ENCODE data around the gene VPS29. TPM values are rescaled to one million over a fixed set of nuclear protein-coding genes. Genes with fewer than 3 reads are reported as not detected.
"Not testable (repeated sequence)": the region's sequence is repeated elsewhere in the genome, so short reads cannot be mapped to it uniquely, and the experiment has no call there.

The VPS29 gene
- total RNA-seq, 1 donor = 93.7 TPM

- DNase-seq (ENCODE audit: low read depth) = no peak
- H3K4me3 ChIP-seq (ENCODE audit: low read depth, low read length) = peak overlapping the region; percentile 84
- TF ChIP-seq, protein P1, sequence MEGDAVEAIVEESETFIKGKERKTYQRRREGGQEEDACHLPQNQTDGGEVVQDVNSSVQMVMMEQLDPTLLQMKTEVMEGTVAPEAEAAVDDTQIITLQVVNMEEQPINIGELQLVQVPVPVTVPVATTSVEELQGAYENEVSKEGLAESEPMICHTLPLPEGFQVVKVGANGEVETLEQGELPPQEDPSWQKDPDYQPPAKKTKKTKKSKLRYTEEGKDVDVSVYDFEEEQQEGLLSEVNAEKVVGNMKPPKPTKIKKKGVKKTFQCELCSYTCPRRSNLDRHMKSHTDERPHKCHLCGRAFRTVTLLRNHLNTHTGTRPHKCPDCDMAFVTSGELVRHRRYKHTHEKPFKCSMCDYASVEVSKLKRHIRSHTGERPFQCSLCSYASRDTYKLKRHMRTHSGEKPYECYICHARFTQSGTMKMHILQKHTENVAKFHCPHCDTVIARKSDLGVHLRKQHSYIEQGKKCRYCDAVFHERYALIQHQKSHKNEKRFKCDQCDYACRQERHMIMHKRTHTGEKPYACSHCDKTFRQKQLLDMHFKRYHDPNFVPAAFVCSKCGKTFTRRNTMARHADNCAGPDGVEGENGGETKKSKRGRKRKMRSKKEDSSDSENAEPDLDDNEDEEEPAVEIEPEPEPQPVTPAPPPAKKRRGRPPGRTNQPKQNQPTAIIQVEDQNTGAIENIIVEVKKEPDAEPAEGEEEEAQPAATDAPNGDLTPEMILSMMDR (IDR thresholded peaks at IDR 0.05; ENCODE audit: insufficient read depth, low read depth, low read length) = no peak
These were observed 34.1 kb downstream of the VPS29 start for GRCh38 chr12:110467847-110468213.

DNA sequence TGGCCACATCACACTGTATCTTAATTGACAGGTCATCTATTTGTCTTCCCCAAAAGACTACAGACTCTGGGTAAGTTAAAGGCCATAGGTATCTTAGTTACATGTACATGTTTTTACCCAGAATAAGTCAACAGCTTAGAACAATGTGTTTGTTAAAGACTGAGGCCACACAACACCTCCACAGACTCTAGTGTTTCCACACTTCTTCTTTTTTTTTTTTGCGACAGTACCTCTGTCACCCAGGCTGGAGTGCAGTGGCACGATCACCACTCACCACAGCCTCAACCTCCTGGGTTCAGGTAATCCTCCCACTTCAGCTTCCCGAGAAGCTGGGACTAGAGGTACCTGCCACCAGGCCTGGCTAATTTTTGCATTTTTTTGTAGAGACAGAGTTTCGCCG lies 35.1 kb downstream of the VPS29 start:
- no peak overlapping the region for H3K4me3 ChIP-seq (ENCODE audit: low read depth, low read length)
- no peak for DNase-seq (ENCODE audit: low read depth)
- TF ChIP-seq, protein P1 (IDR thresholded peaks at IDR 0.05; ENCODE audit: insufficient read depth, low read depth, low read length) = no peak

DNA sequence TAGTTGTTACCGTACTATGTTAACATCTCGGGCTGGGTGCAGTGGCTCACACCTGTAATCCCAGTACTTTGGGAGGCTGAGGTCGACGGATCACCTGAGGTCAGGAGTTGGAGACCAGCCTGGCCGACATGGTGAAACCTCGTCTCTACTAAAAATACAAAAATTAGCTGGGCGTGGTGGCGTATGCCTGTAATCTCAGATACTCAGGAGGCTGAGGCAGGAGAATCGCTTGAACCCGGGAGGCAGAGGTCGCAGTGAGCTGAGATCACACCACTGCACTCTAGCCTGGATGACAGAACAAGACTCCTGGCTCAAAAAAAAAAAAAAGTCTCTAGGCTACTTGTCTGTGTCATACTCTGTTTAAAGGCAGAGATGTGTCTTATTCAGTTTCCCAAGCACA lies 36.1 kb downstream of the VPS29 start:
- DNase-seq (ENCODE audit: low read depth) = not testable (repeated sequence)

DNA sequence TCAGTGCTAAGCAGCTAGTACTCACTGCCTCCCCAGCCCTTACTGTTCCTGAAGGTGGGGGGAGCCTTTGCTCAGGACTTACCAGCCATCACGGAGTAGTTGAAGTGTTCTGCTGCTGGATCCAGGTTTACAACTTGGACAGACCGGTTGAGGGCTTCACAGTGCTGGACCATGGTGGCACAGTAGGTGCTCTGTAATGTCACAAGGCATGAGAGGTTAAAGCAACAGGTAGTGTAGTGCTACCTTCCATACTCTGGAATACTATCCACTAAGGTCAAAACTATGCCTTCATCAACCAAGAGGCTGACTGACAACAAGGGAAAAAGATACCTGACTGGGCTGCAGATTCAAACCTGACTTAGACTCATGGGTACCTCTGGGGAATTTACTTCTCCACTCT lies 36.9 kb downstream of the VPS29 start:
- no peak overlapping the region for H3K4me3 ChIP-seq (ENCODE audit: low read depth, low read length)
- TF ChIP-seq, protein P1 (IDR thresholded peaks at IDR 0.05; ENCODE audit: insufficient read depth, low read depth, low read length) = no peak
- DNase-seq (ENCODE audit: low read depth) = no peak

More for the DNA sequence above, 36.1 kb downstream of the VPS29 start:
- not testable (repeated sequence) for H3K4me3 ChIP-seq (ENCODE audit: low read depth, low read length)

DNA sequence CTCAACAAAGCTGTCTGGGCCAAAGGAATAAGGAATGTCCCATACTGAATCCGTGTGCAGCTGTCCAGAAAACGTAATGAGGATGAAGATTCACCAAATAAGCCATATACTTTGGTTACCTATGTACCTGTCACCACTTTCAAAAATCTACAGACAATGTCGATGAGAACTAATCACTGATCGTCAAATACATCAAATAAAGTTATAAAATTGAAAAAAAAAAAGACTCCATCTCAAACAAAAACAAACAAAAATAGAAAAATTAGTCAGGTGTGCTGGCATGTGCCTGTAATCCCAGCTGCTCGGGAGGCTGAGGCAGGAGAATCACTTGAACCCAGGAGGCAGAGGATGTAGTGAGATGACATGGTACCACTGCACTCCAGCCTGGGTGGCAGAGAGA lies 40.7 kb downstream of the VPS29 start:
- DNase-seq (ENCODE audit: low read depth); H3K4me3 ChIP-seq (ENCODE audit: low read depth, low read length): not testable (repeated sequence)

GRCh38 chr12:110458756-110459155 lies 43.2 kb downstream of the VPS29 start:
- DNase-seq (ENCODE audit: low read depth) = no peak
- no peak overlapping the region for H3K4me3 ChIP-seq (ENCODE audit: low read depth, low read length)
- TF ChIP-seq, protein P1 (IDR thresholded peaks at IDR 0.05; ENCODE audit: insufficient read depth, low read depth, low read length) = no peak

GRCh38 chr12:110453569-110454296 lies 48.2 kb downstream of the VPS29 start:
- DNase-seq (ENCODE audit: low read depth) = no peak
- H3K4me3 ChIP-seq (ENCODE audit: low read depth, low read length) = no peak overlapping the region
- TF ChIP-seq, protein P1 (IDR thresholded peaks at IDR 0.05; ENCODE audit: insufficient read depth, low read depth, low read length) = no peak

GRCh38 chr12:110451263-110451662 lies 50.6 kb downstream of the VPS29 start:
- TF ChIP-seq, protein P1 (IDR thresholded peaks at IDR 0.05; ENCODE audit: insufficient read depth, low read depth, low read length) = no peak
- DNase-seq (ENCODE audit: low read depth) = no peak

More at GRCh38 chr12:110451263-110451662, 50.6 kb downstream of the VPS29 start:
- no peak overlapping the region for H3K4me3 ChIP-seq (ENCODE audit: low read depth, low read length)

All from fibroblast of villous mesenchyme (primary cell).